ENCODE data around the gene PREP. TPM values are rescaled to one million over a fixed set of nuclear protein-coding genes. Genes with fewer than 3 reads are reported as not detected.

The PREP gene
- total RNA-seq, 2 donors from 2014 or later = 99.9 to 113 TPM

DNA sequence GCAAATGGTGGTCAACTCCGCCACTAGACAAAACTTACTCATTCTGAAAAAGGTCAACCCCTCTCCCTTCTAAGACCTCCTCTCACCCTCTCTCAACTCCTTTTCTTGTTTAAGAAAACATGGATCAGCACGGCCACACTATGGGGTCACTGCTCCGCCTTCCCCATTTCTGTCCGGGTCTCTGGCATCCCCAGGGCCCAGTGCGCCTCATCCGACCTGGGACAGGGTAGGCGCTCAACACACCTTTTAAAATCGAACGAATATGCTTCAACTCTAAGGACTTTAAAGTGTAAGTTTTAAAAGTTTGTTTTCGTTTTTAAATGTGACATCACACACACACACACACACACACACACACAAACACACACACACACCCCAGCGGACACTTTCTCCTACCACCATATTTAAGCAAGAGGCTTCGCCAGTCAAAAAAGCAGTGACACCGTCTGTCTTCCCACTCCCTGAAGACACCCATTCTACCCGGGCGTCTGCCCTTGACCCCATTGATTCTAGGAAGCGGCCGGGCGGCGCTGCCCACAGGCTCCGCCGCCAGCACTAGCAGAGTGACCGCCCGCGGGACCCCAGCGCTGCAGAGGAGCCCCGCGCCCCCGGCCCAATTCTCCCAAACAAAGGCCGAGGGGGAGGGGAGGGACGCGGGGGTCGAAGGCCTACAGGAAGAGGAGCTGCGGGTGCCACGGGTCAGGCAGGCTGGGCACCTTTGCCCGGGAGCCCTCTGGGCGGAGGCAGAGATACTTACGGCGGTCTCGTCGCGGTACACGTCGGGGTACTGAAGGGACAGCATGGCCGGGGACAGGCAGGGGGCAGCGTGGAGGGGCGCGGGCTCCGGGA lies 568 bp downstream of the PREP start:
- Histone ChIP-seq H3K4me3 (peak overlapping the region; percentile 88), H3K4me1 (no peaks in the 10 kb centered on the region), H3K9me3 (no peaks in the 10 kb centered on the region), H3K36me3 (no peaks in the 10 kb centered on the region), H3K27me3 (no peaks in the 10 kb centered on the region), H3K27ac (peak overlapping the region; percentile 86), H3K9ac (ENCODE audit: low read depth in 2 of 2, low read length in 2 of 2) (peak overlapping the region; percentile 84 to 93)
- TF ChIP-seq, protein P1, sequence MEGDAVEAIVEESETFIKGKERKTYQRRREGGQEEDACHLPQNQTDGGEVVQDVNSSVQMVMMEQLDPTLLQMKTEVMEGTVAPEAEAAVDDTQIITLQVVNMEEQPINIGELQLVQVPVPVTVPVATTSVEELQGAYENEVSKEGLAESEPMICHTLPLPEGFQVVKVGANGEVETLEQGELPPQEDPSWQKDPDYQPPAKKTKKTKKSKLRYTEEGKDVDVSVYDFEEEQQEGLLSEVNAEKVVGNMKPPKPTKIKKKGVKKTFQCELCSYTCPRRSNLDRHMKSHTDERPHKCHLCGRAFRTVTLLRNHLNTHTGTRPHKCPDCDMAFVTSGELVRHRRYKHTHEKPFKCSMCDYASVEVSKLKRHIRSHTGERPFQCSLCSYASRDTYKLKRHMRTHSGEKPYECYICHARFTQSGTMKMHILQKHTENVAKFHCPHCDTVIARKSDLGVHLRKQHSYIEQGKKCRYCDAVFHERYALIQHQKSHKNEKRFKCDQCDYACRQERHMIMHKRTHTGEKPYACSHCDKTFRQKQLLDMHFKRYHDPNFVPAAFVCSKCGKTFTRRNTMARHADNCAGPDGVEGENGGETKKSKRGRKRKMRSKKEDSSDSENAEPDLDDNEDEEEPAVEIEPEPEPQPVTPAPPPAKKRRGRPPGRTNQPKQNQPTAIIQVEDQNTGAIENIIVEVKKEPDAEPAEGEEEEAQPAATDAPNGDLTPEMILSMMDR (IDR thresholded peaks at IDR 0.05) = no peak
- DNase-seq = peak; percentile 59
- intact Hi-C loops (cut with DNase I) = loop anchor here (5.0 kb wide), 2 partner anchors 35 to 315 kb away; no protein-coding TSS in a partner anchor

DNA sequence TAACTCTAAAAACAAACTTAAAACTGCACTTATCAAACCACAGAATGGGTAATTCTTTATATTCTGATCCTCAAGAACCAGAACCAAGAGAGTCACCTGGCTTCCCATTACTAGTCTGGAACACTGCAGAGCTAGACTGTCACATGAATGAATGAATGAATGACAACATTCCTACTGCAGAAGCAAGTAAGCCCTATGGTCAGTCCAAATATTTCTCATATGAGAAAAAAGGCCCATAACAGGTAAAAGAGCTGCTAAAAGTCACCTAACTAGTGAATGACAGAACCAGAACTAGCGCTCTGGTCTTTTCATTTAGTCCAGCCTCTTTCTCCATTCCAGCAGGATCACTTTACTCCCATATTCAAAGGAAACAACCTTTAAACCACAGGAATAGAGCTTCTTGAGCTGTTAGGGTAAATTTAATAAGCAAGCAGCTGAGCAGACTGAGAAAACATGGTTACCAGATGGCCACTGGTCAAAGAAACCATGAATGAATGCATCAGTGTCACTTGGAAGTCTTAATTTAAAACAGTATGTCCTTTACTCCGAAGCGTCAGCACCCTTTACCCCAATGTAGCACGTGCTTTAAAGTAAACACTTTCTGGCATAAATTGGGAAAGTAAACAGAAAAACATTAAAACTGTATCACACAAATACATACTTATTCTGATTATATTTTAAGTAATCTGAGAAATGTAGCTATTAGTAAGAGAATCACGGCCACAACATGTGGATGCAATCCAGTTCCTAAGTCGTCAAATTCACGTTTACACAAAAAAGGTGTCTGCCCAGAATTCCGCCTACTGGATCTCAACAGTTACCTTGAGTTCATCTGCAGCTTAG lies 1.4 kb downstream of the PREP start:
- Histone ChIP-seq H3K4me1 (no peaks in the 10 kb centered on the region), H3K36me3 (no peaks in the 10 kb centered on the region), H3K27ac (no peak overlapping the region), H3K4me3 (peak overlapping the region; percentile 88), H3K9me3 (no peaks in the 10 kb centered on the region), H3K9ac (ENCODE audit: low read depth in 2 of 2, low read length in 2 of 2) (peak overlapping the region; percentile 60 to 84), H3K27me3 (no peaks in the 10 kb centered on the region)
- DNase-seq = no peak
- intact Hi-C loops (cut with DNase I) = loop anchor here (5.0 kb wide), 2 partner anchors 34 to 314 kb away; no protein-coding TSS in a partner anchor
- TF ChIP-seq, protein P1 (IDR thresholded peaks at IDR 0.05) = no peak

DNA sequence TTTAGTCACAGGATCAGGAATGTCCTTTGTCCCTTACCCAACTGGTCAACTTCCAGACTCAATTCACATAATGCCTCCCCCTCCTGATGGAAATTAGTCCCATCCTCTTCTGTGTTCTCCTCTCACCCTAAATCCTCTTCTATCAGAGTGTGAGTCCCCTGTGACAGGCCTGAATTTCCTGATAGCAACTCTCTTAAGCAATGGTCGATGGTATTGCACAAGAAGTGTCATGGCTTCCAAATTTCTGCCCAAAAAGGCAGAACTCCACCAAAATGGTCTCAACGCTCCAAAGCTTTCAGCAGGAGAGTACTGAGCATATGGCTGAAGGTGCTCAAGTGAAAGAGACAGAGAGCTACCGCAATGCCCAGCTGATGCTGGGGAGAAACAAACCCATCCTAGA lies 2.4 kb downstream of the PREP start:
- peak overlapping the region in 1 of 2 donors; percentile 84 for H3K9ac ChIP-seq (ENCODE audit: low read depth in 2 of 2, low read length in 2 of 2)
- no peak for DNase-seq
- TF ChIP-seq, protein P1 (IDR thresholded peaks at IDR 0.05) = no peak
- H3K27ac ChIP-seq = no peak overlapping the region
- no peaks in the 10 kb centered on the region for H3K36me3 ChIP-seq
- no peaks in the 10 kb centered on the region for H3K4me1 ChIP-seq
- H3K4me3 ChIP-seq = peak overlapping the region; percentile 88
- intact Hi-C loops (cut with DNase I) = loop anchor here (5.0 kb wide), 2 partner anchors 33 to 313 kb away; no protein-coding TSS in a partner anchor
- H3K27me3 ChIP-seq = no peaks in the 10 kb centered on the region
- H3K9me3 ChIP-seq = no peaks in the 10 kb centered on the region

DNA sequence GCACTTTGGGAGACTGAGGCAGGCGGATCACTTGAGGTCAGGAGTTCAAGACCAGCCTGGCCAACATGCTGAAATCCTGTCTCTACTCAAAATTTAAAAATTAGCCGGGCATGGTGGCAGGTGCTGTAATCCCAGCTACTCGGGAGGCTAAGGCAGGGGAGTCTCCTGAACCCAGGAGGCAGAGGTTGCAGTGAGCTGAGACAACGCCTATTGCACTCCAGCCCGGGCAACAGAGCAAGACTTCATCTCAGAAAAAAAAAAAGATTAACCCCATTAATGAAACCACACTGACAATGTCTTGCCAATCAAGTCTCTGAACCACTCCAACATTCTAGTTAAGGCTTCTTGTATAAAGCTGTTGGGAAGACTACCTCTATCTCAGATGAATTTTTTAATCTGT lies 4.0 kb downstream of the PREP start:
- H3K9ac ChIP-seq (ENCODE audit: low read depth in 2 of 2, low read length in 2 of 2) = peak overlapping the region in 1 of 2 donors; percentile 52
- no peaks in the 10 kb centered on the region for H3K9me3 ChIP-seq
- no peak overlapping the region for H3K27ac ChIP-seq
- H3K4me3 ChIP-seq = no peak overlapping the region
- DNase-seq = no peak
- intact Hi-C loops (cut with DNase I) = no loop called here
- H3K27me3 ChIP-seq = no peaks in the 10 kb centered on the region
- no peaks in the 10 kb centered on the region for H3K36me3 ChIP-seq
- no peaks in the 10 kb centered on the region for H3K4me1 ChIP-seq
- TF ChIP-seq, protein P1 (IDR thresholded peaks at IDR 0.05) = no peak

DNA sequence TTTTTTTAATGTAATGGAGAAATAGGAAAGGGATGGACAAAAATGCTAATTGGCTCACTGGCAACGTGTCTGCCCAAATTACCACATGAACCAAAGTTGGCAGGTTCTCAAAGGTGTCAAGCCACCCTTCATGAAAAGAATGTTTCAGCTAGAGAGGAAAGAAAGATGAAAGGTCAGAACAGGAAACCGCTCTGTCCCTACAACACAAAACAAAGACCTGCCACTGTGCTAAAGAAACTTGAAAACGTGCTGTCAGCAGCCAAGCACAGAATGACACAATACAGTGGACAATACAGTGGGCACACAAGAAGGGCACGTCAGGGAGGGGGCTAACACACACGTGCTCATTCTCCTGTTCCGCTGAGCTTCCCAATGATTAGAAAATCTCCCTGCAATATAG lies 4.9 kb downstream of the PREP start:
- Histone ChIP-seq H3K4me1 (no peaks in the 10 kb centered on the region), H3K9me3 (no peaks in the 10 kb centered on the region), H3K27me3 (no peaks in the 10 kb centered on the region), H3K36me3 (no peaks in the 10 kb centered on the region), H3K4me3 (no peak overlapping the region), H3K27ac (no peak overlapping the region), H3K9ac (ENCODE audit: low read depth in 2 of 2, low read length in 2 of 2) (no peak overlapping the region)
- intact Hi-C loops (cut with DNase I) = no loop called here
- TF ChIP-seq, protein P1 (IDR thresholded peaks at IDR 0.05) = no peak
- no peak for DNase-seq

All from colonic mucosa (tissue), 4 donors.